Suppressor macrophage treated with lipopolysaccharide for 4 hours (primary cell): ENCODE results near the gene FYCO1.
A peak's percentile ranks its signal among the peaks of the same experiment; 100 is the strongest.
"Not testable (repeated sequence)": the region's sequence is repeated elsewhere in the genome, so short reads cannot be mapped to it uniquely, and the experiment has no call there.

ENCODE experiments used
- DNase-seq: peaks from one replicate; pipeline ENCODE4 v3.0.0-alpha.2; 2020

FYCO1 gene

GRCh38 chr3:46008058-46008457 lies 12.4 kb upstream of the FYCO1 start:
- DNase-seq, result no peak

- no peak for DNase-seq
These were observed 11.7 kb upstream of the FYCO1 start for GRCh38 chr3:46007280-46007679.

- DNase-seq, result peak; percentile 52
These were observed 10.8 kb upstream of the FYCO1 start for GRCh38 chr3:46006238-46007032.

- not testable (repeated sequence) for DNase-seq
These were observed 8.1 kb upstream of the FYCO1 start for GRCh38 chr3:46003706-46004105.

- no peak for DNase-seq
These were observed 5.6 kb upstream of the FYCO1 start for GRCh38 chr3:46001178-46001577.

- DNase-seq, result no peak
These were observed 2.3 kb upstream of the FYCO1 start for GRCh38 chr3:45997942-45998341.

- DNase-seq, result not testable (repeated sequence)
These were observed 1.9 kb upstream of the FYCO1 start for GRCh38 chr3:45997499-45997898.

GRCh38 chr3:45994419-45995235 lies 997 bp downstream of the FYCO1 start:
- no peak for DNase-seq

- DNase-seq, result no peak
These were observed 2.1 kb downstream of the FYCO1 start for GRCh38 chr3:45993421-45994027.

GRCh38 chr3:45992821-45993221 lies 2.8 kb downstream of the FYCO1 start:
- DNase-seq, result no peak

GRCh38 chr3:45992133-45992729 lies 3.4 kb downstream of the FYCO1 start:
- DNase-seq, result no peak

- no peak for DNase-seq
These were observed 4.3 kb downstream of the FYCO1 start for GRCh38 chr3:45991341-45991740.

- DNase-seq, result no peak
These were observed 5.4 kb downstream of the FYCO1 start for GRCh38 chr3:45990181-45990580.

- peak; percentile 40 for DNase-seq
These were observed 6.8 kb downstream of the FYCO1 start for GRCh38 chr3:45988804-45989203.

GRCh38 chr3:45988362-45988761 lies 7.3 kb downstream of the FYCO1 start:
- no peak for DNase-seq

GRCh38 chr3:45987368-45988291 lies 8.0 kb downstream of the FYCO1 start:
- peak; percentile 45 for DNase-seq

GRCh38 chr3:45986303-45986982 lies 9.2 kb downstream of the FYCO1 start:
- no peak for DNase-seq

GRCh38 chr3:45985532-45986302 lies 9.9 kb downstream of the FYCO1 start:
- no peak for DNase-seq

- no peak for DNase-seq
These were observed 11.0 kb downstream of the FYCO1 start for GRCh38 chr3:45984331-45985312.
